Spleen (tissue), 11 donors: ENCODE measurements around the gene CDK2AP2. TPM values are rescaled to one million over a fixed set of nuclear protein-coding genes. Genes with fewer than 3 reads are reported as not detected.

Experiments
- DNase-seq: peaks from one replicate; pipeline ENCODE4 v3.0.0-alpha.2; 2020
- H3K27ac ChIP-seq, 8 donors: fragments of 200-600 bp; sonication (generic) in 7 of 8; 1 replicate in 4 of 8; 2 replicates in 4 of 8; pipeline versions ENCODE4 v1.5.0 to v1.8.0; 2016 to 2021; ENCODE audit warnings: inconsistent platforms in 4 of 8, mild to moderate bottlenecking in 4 of 8, moderate library complexity in 1 of 8
- H3K27me3 ChIP-seq, 7 donors: fragments of 200-600 bp; sonication (generic) in 6 of 7; replicated peaks in 1 of 7; 1 replicate in 4 of 7; 2 replicates in 3 of 7; pipeline versions ENCODE4 v1.5.0 to v1.8.0; 2016 to 2021; ENCODE audit warnings: inconsistent platforms in 3 of 7, mild to moderate bottlenecking in 1 of 7
- H3K36me3 ChIP-seq, 6 donors: fragments of 200-600 bp; sonication (generic) in 5 of 6; 1 replicate in 4 of 6; 2 replicates in 2 of 6; pipeline versions ENCODE4 v1.5.0 to v1.8.0; 2016 to 2021; ENCODE audit warnings: inconsistent platforms in 2 of 6
- H3K4me1 ChIP-seq, 6 donors: fragments of 200-600 bp; sonication (generic) in 5 of 6; 1 replicate in 3 of 6; 2 replicates in 3 of 6; pipeline versions ENCODE4 v1.5.0 to v1.8.0; 2016 to 2021; ENCODE audit warnings: inconsistent platforms in 3 of 6
- H3K4me3 ChIP-seq, 8 donors: fragments of 200-600 bp; sonication (generic) in 7 of 8; 1 replicate in 4 of 8; 2 replicates in 4 of 8; pipeline versions ENCODE4 v1.5.0 to v1.8.0; 2016 to 2021; ENCODE audit warnings: inconsistent platforms in 4 of 8, mild to moderate bottlenecking in 4 of 8, moderate library complexity in 2 of 8
- H3K9me3 ChIP-seq, 8 donors: fragments of 200-600 bp; sonication (generic) in 7 of 8; 1 replicate in 4 of 8; 2 replicates in 4 of 8; pipeline versions ENCODE4 v1.5.0 to v1.8.0; 2016 to 2021; ENCODE audit warnings: inconsistent platforms in 4 of 8
- CTCF ChIP-seq, 11 experiments: fragments of 200-600 bp in 7 of 11; fragments of 450-650 bp in 4 of 11; sonication (generic) in 4 of 11; IDR thresholded peaks in 8 of 11; conservative IDR thresholded peaks in 3 of 11; 1 replicate in 7 of 11; 2 replicates in 4 of 11; pipeline versions ENCODE4 v1.4.0 to v1.8.0; 2016 to 2021; ENCODE audit warnings: antibody characterized with exemption in 11 of 11, inconsistent platforms in 4 of 11, mild to moderate bottlenecking in 1 of 11
- POLR2A ChIP-seq, 3 donors: fragments of 450-650 bp; IDR thresholded peaks; one replicate each; pipeline ENCODE4 v1.5.1; 2017; ENCODE audit warnings: antibody characterized with exemption in 3 of 3, mild to moderate bottlenecking in 1 of 3
- POLR2AphosphoS5 ChIP-seq, 3 donors: sonication (generic); formaldehyde crosslinking; IDR thresholded peaks; one replicate each; pipeline ENCODE4 v1.5.1; 2017; ENCODE audit warnings: antibody characterized with exemption in 3 of 3
- WGBS, 5 donors: extraction: QIAGEN DNeasy Blood & Tissue Kit in 3 of 5; methylation state at CpG; one replicate each; pipeline versions ENCODE4 v1.1.5 to v1.1.7; 2013 to 2018; 5-methylcytosine and 5-hydroxymethylcytosine counted together
- intact Hi-C: fragments of 100-400 bp; cut with DNase I; formaldehyde crosslinking; loops from one replicate; pipeline ENCODE4 v1.15.0; 2023; ENCODE audit warnings: low total_unique reads
- polyA plus RNA-seq, 3 donors: library from polyadenylated mRNA; stranded (reverse); fragments of 200-250 nt; gene quantifications; one replicate each; pipeline ENCODE4 v1.2.1, GENCODE V29; 2013
- total RNA-seq, 7 donors: library from RNA; depleted of rRNA in 3 of 7; stranded (reverse); fragments of >200 nt in 3 of 7; fragmentation: NEBNext Ultra II Directional in 4 of 7; extraction: Animal tissue kit (Norgen Biotek cat#: 25700) in 4 of 7; gene quantifications; one replicate each; pipeline versions ENCODE4 v1.1.0 to v1.2.1, GENCODE V29; 2016 to 2021
- donor health status: healthy with polysubstance abuse.
- donor health status: DM: no; HTN: no; CAD: no; lungs with moderate emphysema.
- donor health status: DM: no; HTN: no; CAD: no.
- donor health status: Bipolar disorder and iron deficiency.
- donor health status: healthy.
- donor health status: DM: no; HTN: no; CAD: no.
- donor health status: DM: yes; HTN: yes; CAD: no.

CDK2AP2 gene
- total and polyA plus RNA-seq, 10 donors, result 32.9 to 57.1 (median 42.6) TPM

DNA sequence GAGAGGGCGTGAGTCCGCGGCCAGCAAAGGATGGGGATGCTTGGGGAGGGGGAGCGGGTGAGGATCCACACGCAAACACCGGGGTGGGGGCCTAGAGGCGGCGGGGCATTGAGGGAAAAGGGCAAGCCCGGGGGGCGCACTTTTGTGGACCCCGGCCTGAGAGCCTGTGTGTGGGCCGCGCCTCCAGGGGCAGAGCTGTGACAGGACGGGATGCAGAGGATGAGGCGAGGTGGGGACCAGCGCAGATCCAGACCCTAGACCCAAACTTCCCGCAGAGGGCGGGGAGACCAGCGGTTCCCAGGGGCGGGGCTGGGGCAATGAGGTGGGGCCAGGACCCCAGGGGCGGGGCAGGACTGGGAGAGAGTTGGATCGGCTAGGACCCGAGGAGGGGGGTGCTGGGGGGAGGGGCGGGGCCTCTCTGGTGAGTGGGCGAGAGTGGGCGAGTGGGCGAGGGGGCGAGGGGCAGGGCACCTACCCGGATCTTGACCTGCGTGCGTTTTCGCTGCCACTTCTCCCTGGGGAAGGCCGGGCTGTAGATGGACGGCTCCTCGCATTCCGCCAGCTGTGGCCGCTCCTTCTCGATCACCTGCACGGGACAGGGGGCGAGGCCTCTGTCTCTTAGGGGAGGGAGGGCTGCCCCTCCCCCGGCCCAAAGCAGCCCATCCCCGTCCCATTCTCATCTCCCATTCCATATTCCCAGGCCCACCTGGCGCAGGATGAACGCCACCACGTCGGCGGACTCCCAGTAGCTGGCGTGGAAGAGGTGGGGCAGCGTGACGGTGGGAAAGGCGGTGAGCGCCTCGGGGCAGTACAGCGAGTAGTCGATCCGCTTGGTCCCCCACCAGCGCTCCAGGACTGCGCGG, 13.4 kb downstream of the CDK2AP2 start:
- 91 to 95% (median 92%) methylated on average over 54 to 59 of the region's 59 CpGs for WGBS, 5 donors
- Histone ChIP-seq H3K36me3 (peaks cover 0 to 100% (median 92%) of the 10 kb centered on the region in 6 donors), H3K4me1 (no peaks in the 10 kb centered on the region), H3K27me3 (no peaks in the 10 kb centered on the region), H3K4me3 (no peak overlapping the region), H3K9me3 (no peaks in the 10 kb centered on the region), H3K27ac (no peak overlapping the region)
- no peak for DNase-seq
- intact Hi-C loops, result no loop called here
- peak in 2 of 3 donors; percentile 11 to 45 for TF ChIP-seq POLR2AphosphoS5 (IDR thresholded peaks at IDR 0.05)
- TF ChIP-seq CTCF (IDR thresholded peaks at IDR 0.05 in 8 of 11, conservative IDR thresholded peaks at IDR 0.05 in 3 of 11), result no peak

GRCh38 chr11:67493548-67494370, 14.2 kb downstream of the CDK2AP2 start:
- TF ChIP-seq POLR2A (IDR thresholded peaks at IDR 0.05) (no peak), POLR2AphosphoS5 (IDR thresholded peaks at IDR 0.05) (peak in 2 of 3 donors; percentile 6)
- peaks cover 0 to 100% (median 99%) of the 10 kb centered on the region in 6 donors for H3K36me3 ChIP-seq

GRCh38 chr11:67492801-67493547, 15.0 kb downstream of the CDK2AP2 start:
- Histone ChIP-seq H3K9me3 (no peaks in the 10 kb centered on the region), H3K27me3 (no peaks in the 10 kb centered on the region), H3K4me1 (peaks cover 0 to 6% (median 0%) of the 10 kb centered on the region in 6 donors), H3K4me3 (no peak overlapping the region), H3K36me3 (peaks cover 0 to 100% (median 95%) of the 10 kb centered on the region in 6 donors), H3K27ac (no peak overlapping the region)
- intact Hi-C loops, result no loop called here
- WGBS, 5 donors, result 77 to 84% (median 83%) methylated on average over 27 to 46 of the region's 46 CpGs
- DNase-seq, result no peak
- TF ChIP-seq POLR2A (IDR thresholded peaks at IDR 0.05) (no peak), CTCF (IDR thresholded peaks at IDR 0.05 in 8 of 11, conservative IDR thresholded peaks at IDR 0.05 in 3 of 11) (no peak), POLR2AphosphoS5 (IDR thresholded peaks at IDR 0.05) (peak; percentile 21 to 64 (median 29))

More at GRCh38 chr11:67493548-67494370, 14.2 kb downstream of the CDK2AP2 start:
- no peaks in the 10 kb centered on the region for H3K9me3 ChIP-seq
- no peak overlapping the region for H3K4me3 ChIP-seq
- peaks cover 0 to 2% (median 0%) of the 10 kb centered on the region in 6 donors for H3K4me1 ChIP-seq
- no peak overlapping the region for H3K27ac ChIP-seq
- no peaks in the 10 kb centered on the region for H3K27me3 ChIP-seq
- intact Hi-C loops, result no loop called here
- WGBS, 5 donors, result 93 to 97% (median 95%) methylated on average over 51 to 65 of the region's 65 CpGs
- no peak for DNase-seq

DNA sequence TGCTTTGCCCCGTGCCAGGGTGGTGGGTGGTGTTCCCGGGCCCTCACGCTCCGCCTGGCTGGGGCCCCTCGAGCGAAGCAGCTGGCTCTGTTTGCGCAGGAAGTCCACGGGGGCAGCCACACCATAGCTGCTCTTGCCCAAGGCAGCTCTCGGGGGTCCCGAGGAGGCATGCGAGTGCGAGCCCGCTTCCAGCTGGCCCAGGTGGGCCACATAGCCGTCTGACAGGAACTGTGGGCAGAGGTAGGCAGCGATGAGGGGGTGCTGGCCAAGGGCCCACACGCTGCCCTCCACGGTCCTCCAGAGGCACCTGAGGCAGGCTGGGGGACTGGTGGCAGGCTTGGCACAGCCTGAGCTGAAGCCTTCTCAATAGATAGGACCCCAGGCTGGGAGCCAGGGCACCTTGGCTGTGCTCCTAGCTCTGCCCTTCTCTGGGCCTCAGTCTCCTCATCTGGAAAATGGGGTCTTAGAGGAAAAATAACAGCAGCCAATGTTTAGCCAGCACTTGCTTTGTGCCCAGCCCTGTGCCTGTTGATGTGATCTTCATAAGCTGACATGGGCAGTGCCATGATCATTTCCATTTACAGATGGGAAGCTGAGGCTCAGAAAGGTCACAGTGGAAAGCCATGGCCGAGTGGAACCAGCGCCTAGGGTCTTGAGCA, 15.8 kb downstream of the CDK2AP2 start:
- Histone ChIP-seq H3K27me3 (no peaks in the 10 kb centered on the region), H3K27ac (no peak overlapping the region), H3K9me3 (no peaks in the 10 kb centered on the region), H3K36me3 (peaks cover 0 to 100% (median 94%) of the 10 kb centered on the region in 6 donors), H3K4me3 (no peak overlapping the region), H3K4me1 (peaks cover 0 to 14% (median 3%) of the 10 kb centered on the region in 6 donors)
- intact Hi-C loops, result no loop called here
- no peak for DNase-seq
- TF ChIP-seq POLR2AphosphoS5 (IDR thresholded peaks at IDR 0.05) (peak in 1 of 3 donors; percentile 41), CTCF (IDR thresholded peaks at IDR 0.05 in 8 of 11, conservative IDR thresholded peaks at IDR 0.05 in 3 of 11) (no peak)
- 87 to 94% (median 89%) methylated on average over 3 to 19 of the region's 19 CpGs for WGBS, 5 donors
